HG03175 (cell line): ENCODE results near the gene KREMEN1.
A peak's percentile ranks its signal among the peaks of the same experiment; 100 is the strongest.

Experiments
- ATAC-seq: cut with Tn5 transposase; IDR thresholded peaks from one replicate; pipeline ENCODE4 v1.9.1; 2021; ENCODE audit warnings: mild to moderate bottlenecking, moderate library complexity; ENCODE audit not compliant: unreplicated experiment

KREMEN1 gene

DNA sequence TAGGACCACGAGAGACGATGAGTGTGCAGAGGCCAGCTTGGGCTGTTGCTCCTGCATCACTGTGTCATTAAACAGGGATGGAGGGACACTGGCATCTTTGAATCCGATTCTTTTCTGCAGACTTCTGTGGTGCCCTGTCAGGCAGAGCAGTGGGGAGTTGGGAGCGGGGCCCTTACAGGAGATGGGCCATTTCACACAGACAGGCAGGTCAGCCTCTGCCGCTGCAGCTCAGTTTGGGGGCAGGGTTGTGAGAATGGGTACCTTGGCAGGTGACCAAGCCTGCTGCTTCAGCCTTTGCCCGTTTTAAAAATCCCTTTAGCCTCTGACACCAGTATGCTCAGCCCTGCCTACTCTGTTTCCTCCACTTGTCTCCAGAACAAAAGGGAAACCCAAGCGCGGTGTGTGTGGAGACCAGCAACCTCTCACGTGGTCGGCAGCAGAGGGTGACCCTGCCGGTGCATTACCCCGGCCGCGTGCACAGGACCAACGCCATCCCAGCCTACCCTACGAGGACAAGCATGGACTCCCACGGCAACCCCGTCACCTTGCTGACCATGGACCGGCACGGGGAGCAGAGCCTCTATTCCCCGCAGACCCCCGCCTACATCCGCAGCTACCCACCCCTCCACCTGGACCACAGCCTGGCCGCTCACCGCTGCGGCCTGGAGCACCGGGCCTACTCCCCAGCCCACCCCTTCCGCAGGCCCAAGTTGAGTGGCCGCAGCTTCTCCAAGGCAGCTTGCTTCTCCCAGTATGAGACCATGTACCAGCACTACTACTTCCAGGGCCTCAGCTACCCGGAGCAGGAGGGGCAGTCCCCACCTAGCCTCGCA is 23.8 kb upstream of the KREMEN1 start:
- no peak for ATAC-seq

DNA sequence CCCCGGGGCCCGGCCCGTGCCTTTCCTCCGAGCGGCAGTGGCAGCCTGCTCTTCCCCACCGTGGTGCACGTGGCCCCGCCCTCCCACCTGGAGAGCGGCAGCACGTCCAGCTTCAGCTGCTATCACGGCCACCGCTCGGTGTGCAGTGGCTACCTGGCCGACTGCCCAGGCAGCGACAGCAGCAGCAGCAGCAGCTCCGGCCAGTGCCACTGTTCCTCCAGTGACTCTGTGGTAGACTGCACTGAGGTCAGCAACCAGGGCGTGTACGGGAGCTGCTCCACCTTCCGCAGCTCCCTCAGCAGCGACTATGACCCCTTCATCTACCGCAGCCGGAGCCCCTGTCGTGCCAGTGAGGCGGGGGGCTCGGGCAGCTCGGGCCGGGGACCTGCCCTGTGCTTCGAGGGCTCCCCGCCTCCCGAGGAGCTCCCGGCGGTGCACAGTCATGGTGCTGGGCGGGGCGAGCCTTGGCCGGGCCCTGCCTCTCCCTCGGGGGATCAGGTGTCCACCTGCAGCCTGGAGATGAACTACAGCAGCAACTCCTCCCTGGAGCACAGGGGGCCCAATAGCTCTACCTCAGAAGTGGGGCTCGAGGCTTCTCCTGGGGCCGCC is 23.1 kb upstream of the KREMEN1 start:
- no peak for ATAC-seq

DNA sequence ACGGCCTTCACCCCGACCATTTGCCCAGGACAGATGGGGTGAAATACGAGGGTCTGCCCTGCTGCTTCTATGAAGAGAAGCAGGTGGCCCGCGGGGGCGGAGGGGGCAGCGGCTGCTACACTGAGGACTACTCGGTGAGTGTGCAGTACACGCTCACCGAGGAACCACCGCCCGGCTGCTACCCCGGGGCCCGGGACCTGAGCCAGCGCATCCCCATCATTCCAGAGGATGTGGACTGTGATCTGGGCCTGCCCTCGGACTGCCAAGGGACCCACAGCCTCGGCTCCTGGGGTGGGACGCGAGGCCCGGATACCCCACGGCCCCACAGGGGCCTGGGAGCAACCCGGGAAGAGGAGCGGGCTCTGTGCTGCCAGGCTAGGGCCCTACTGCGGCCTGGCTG is 22.4 kb upstream of the KREMEN1 start:
- ATAC-seq: no peak

DNA sequence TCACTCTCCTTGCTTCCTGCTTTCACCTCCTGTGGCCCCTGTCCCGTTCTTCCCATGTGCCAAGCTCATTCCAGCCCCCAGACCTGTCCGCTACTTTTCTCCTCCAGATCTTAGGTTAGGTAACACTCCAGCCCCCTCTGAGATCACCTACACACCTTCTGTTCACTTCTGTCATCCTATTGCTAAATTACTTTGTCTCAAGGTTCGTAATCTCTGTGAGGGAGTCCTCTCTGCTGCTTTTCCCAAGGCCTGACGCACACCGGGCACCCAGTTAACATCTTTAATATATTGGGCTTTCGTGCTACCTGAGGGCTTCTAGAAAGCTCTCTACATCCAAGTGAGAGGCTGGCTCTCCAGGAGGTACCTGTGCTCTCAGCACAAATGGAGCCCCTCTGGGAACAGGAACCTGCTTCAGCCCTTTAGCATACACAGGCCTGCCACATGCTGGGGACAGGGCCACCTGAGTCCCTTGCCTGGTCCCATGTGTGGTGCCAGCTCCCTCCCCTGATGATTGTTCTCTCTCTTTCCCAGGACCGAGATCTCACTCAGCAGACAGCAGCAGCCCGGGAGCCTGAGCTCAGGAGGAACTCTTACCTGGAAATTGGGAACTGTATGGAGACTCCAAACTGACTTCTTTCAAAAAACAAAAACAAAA is 19.7 kb upstream of the KREMEN1 start:
- ATAC-seq: no peak

DNA sequence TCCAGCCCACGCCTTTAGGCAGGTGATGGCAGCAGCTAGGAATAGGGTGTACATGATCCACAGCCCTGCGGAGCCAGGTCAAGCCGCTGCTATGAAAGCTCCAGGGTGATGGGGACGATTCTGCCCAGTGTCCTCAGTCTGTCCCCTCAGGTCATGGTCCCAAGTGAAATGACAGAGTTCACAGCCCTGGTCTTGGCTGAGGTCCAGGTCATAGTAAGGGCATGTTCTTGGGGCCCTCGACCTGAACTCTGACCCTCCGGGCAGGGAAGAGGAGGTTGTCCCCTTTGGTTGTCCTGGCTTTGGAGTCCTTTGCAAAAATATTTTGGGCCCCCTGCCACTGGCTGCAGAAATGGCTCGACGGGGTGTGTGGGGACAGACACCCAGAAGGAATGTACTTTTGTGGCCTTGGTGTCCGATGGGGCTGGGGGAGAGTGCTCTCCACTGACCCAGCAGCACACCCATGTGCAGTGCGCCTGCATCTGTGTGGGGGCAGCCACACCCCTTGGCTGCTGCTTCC is 18.5 kb upstream of the KREMEN1 start:
- ATAC-seq: no peak

DNA sequence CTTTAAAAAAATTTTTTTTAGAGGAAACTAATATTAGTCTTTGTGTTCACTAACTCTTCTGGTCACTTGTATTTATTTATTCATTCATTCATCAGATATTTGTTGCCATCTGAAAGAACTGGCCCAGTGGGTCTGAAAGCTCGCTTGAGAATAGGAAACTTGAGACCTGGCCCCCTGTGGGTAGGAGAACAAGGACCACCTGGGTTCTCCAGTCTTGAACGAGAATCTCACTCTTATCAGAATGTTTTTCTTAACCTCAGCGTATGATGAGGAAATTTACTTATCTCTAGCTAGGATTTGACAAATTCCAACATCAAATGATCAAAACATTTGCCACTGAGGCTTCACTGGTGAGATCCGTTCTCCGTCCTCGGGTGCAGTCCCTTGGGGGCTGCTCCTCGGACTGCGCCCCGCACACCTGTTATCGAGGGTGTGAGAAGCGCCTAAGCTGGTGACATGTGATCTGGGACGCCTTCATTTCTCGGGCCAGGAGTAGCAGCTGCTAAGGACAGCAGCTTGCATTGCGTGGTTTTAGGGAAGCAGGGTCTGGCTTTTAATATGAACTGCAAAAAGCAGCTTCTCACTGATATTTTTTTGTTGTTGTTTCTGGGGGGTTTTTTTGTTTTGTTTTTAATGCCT is 17.5 kb upstream of the KREMEN1 start:
- ATAC-seq: no peak

DNA sequence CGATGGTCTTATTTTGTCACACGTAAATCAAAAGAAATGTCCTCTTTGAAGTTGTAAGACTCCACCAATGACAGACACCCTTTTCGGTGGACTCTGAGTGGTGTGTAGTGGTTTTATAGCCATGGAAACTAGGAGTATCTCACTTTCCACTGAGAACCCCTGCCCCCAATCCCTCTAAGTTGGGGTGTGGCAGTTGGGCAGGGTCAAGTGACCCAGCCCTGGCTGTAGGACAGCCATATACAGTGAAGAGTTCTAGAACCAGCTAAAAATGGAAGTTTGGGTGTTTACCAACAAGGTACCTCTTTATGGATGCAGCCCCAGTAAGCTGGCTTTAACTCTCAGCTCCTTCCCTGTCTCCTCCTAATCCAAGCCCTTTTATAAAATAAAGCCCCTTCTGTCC is 16.4 kb upstream of the KREMEN1 start:
- ATAC-seq: no peak

DNA sequence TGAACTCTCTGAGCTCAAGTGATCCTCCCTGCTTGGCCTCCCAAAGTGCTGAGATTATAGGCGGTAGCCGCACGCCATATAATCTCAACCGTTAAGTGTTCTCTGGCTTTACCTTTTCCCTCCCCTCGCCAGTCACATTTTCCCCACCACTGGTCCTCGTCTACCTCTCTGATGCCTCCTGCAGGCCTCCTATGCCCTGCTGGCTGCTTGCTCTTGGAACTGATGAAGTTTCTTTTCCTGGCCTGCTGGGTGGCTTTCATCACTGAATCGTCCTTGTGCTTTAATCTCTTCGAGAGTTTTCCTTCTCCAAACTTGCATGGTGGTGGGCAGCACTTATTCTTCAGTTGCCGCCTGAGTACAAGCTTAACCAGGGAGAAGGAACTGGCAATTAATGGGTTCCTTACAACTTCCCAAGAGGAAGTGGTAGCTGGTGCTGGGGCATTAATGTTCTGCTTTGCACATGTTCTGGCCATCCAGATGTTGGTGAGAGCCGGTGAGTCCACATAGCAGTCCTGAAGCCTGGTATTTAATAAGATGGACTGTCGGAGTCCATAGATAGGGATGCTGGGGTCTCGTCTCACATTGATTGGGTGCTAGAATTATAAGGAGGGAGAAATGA is 12.5 kb upstream of the KREMEN1 start:
- no peak for ATAC-seq

DNA sequence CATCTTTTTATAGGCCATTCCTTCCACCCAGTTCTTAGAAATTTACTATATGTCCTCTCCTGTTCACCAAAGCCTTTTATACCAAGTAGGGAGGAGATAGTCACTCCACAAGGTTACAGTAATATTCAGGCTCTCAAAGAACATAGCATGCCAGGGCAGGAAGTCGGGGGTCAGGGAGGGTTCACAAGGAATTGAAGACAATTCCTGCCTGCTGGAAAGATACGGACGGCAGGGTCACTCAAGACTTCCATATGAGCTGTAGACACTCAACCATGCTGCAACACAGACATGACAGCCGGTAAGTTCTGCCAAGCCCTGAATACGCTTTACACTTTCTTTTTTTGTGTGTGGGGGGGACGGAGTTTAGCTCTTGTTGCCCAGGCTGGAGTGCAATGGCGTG is 11.9 kb upstream of the KREMEN1 start:
- no peak for ATAC-seq

DNA sequence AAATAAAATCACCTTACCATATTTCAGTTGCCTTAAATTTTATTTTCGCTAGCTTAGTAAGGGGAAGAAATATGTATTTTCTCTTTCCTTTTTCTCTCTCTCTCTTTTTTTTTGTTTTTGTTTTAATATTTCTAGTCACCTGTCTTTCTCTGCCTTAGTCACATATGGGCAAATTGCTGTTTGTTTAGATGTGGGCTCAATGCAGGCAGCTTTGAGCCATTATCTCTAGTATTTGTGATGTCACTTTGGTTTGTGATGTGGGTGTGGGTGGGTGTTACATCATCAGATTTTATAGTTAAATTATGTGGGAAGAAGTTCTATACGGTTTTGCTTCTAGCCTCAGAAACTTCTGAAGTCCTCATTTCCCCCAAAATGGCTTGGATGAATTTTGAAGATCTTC is 11.1 kb upstream of the KREMEN1 start, which contains the start of gene C22orf31:
C22orf31 (minus strand) TSS at position 59 of the 400 bp plus-strand sequence; CDS start at position 20, 39 bp downstream.
- no peak for ATAC-seq

DNA sequence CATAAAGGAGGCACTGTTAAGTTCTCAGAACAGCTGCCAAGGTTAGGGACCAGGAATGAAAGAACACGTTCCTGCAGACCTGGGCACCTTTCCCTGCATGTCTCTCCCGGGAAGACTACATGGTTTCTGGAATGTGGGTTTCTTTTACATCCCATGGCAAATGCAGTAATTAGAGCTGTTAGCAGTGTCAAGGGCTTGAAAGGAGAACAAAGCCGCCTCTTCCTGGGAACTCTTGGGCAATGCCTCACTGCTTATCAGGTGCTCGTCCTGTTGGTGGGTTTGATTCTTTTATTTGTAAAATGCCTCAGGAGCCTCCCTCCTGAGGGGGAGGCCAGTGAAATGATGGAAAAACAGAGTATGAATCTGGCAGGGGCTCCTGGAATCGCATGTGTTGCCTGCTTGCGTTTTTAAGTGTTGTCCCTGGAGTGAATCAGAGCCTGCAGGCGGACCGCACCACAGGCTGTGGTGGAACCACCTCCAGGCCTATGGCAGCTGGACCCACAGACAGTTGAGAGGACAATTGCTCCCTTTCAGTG is 10.5 kb upstream of the KREMEN1 start:
- no peak for ATAC-seq

DNA sequence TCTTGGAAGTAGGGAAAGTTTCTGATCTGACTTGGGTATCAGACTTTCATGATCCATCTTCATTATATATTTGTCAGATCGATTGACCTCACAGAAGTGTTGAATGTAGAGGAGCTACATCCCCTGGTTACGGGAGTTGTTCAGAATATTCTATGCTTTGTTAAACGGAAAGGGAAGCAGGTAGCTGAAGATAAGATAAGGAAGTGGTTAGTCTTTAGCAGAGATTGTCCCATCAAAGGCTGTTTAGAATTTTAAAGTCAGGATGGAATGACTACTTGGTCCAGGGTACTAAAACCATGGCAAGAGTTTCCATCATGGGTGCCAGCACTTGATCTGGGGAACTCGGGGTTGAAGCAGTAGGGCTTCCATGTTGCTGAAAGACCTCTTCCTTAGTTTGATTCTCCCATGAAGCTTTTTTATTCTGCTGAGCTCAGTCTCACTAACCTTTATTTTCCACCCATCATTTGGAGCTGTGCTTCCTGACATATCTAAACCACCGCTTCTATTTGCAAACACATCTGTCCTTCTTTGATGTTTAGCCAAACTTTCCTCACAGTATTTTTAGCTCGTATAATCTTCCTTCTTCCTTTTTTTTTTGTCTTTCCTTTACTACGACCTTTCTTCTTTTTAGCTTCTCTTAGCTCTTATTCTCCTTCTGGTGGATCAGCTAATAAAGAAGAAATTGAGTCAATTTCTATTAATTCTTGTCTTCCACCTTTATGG is 7.2 kb upstream of the KREMEN1 start:
- ATAC-seq: no peak

DNA sequence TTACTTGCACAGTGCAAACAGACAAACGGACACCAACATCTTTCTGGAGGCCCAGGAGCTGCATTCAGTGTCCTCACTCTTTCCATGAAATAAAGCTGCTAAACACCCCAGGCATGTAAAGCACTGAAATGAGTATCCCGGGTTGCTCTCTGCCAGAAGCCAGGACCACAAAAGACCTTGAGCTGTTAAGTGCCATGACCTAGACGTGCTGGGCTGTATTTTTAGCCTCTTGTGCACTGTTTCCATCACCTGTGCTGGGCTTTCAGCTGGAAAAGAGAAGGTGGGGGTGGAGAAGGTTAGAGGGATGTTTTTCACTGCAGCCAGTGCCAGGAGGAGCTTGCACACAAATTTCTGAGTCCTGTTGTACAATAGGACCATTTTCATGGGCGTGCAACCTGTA is 3.4 kb upstream of the KREMEN1 start:
- ATAC-seq: no peak

DNA sequence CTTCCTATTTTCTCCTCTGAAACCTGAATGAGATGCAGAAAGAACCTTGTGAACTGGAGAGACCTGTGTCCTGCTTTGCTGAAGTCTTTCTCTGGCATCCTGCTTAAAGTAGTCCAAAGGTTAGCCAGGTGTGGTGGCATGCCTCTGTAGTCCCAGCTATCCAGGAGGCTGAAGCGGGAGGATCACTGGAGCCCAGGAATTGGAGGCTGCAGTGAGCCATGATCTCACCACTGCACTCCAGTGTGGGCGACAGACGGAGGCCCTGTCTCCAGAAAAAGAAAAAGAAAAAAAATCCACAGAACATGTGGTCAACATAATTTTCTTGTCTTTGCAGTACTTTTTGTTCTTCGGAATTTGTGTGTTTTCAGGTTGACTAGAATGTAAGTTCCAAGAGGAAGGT is 2.3 kb upstream of the KREMEN1 start:
- ATAC-seq: no peak

DNA sequence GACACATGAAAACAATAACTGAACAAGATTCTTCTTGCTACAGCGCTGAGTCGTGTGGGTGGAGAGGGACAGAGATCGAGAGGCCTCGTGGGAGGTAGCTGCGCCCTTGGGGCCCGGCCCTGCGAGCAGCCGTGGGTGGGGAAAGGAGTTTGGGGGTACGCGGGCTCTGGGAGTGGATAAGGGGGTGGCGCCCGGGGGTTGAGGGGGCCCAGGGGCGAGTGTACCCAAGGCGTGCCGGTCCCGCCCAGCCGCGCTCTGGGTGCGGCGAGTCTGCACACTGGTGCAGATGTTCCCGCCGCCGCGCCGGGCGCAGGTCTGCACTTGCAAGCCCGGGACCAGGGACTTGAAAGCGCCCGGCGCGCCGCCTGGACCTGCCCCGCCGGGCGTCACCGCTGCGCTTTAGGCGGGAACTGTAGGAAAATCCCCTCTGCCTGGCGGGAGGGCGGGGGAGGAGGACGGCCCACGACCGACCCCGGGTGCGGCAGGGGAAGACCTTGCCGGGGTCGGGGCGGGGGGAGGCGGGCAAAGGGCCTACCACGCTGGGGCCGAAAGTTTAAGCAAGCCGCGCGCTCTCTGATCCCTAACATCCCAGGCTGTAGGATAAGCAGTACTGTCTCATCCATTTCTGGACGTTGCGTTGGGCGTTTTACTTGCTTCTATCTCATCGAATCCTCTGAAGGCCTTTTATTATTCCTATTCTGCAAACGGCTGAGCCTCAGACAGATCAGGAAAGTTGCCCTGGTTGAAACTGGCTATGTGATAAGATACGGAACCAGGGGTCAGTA is 1.4 kb upstream of the KREMEN1 start:
- no peak for ATAC-seq

DNA sequence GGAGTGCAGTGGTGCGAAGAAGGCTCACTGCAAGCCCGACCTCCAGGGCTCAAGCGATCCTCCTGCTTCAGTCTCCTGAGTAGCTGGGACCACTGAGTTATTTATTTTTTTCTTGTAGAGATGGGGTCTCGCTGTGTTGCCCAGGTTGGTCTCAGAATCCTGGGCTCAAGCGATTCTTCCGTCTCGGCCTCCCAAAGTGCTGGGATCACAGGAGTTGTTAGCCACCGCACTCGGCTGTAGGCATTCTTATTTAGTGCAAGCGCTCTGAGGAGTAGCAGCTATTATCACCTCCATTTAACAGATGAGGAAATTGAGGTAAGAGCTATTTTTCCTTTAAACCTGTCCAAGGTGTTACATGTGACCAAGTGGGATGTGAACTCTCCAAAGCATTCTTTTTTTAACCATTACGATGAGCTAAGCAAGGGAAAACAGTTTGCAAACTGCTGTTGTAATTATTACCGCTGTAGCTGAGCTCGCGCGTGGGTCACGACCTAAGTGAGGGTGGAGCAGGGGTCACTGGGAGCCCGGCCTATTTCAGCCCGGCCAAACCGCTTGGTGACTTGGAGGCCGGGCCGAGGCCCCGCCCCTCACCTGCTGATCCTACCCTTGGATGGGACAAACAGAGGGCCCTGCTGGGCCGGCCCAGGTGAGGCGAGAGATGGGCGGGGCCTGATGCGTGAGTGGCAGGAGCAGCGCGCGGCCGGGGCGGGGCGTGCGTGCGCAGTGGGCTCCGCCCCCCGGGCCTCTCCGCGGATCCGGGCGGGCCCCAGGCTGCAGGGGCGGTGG is 449 bp upstream of the KREMEN1 start:
- peak; percentile 91 for ATAC-seq

DNA sequence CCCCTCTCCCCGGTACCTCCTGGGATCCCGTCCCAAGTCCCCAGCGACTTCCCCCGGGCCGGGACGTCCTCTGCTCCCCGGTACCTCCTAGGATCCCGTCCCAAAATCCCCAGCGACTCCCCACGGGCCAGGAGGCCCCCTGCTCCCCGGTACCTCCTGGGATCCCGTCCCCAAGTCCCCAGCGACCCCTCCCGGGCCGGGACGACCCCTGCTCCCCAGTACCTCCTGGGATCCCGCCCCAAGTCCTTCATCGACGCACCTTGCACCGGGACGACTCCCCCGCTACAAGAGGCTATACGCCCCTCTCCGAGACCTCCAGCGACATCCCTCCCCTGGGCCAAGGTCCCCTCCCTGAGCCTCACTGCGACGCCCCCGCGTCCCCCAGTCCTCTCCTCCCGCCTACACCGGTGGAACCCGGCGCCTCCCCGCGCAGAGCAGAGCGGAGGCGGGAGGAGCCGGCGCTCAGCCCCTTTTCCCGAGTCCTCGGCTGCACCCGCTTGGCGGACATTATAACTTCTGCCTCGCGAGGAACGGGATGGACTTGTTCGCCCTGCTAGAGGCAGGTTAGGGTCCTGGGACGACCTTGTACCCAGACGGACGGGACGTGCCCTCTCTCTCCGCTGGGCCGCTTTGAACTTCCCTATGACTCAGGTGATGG is 912 bp downstream of the KREMEN1 start:
- ATAC-seq: no peak

DNA sequence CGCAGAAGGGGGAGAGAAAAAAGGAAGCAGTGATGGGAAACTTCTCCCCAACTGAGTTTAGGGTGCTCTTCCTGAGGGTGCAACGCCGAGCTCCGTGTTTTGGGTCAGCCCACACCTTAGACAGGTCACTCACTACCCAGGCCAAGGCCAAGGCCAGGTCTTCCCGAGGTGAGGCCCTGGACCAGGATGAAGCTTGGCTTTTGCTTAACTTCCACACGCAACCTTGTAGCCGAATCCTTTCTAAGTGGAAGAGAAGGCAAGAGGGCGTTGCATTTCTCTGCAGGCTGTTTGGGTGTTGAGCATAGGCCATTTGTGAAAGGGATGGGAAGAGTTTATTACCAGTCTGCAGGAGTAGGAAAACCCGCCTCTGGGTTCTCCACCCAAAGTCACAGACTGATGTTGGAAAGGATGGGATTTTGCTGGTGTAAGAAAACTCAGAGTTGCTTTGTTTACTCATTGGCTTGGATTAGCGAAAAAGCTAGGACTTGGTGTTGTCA is 1.5 kb downstream of the KREMEN1 start:
- ATAC-seq: no peak
